Colonic mucosa (tissue), 4 donors: Measurements from ENCODE around the gene SLC23A3. TPM values are rescaled to one million over a fixed set of nuclear protein-coding genes. Genes with fewer than 3 reads are reported as not detected.

ENCODE experiments used
- DNase-seq: peaks from one replicate; pipeline ENCODE4 v3.0.0-alpha.2; 2020
- H3K27ac ChIP-seq: fragments of 200-600 bp; one replicate; pipeline ENCODE4 v1.8.0; 2021
- H3K27me3 ChIP-seq: fragments of 200-600 bp; one replicate; pipeline ENCODE4 v1.8.0; 2021
- H3K36me3 ChIP-seq: fragments of 200-600 bp; one replicate; pipeline ENCODE4 v1.8.0; 2021
- H3K4me1 ChIP-seq: fragments of 200-600 bp; one replicate; pipeline ENCODE4 v1.8.0; 2021; ENCODE audit warnings: mild to moderate bottlenecking
- H3K4me3 ChIP-seq: fragments of 200-600 bp; one replicate; pipeline ENCODE4 v1.8.0; 2021
- H3K9ac ChIP-seq, 2 donors: one replicate each; pipeline ENCODE4 v1.7.0; 2013; ENCODE audit warnings: control low read depth in 2 of 2, low read depth in 2 of 2, low read length in 2 of 2
- H3K9me3 ChIP-seq: fragments of 200-600 bp; one replicate; pipeline ENCODE4 v1.8.0; 2021
- CTCF ChIP-seq: fragments of 200-600 bp; IDR thresholded peaks from one replicate; pipeline ENCODE4 v1.8.0; 2022; ENCODE audit warnings: antibody characterized with exemption, mild to moderate bottlenecking
- intact Hi-C: fragments of 100-400 bp; cut with DNase I; formaldehyde crosslinking; loops from one replicate; pipeline ENCODE4 v1.14.1; 2022
- total RNA-seq, 2 donors: library from RNA; stranded (reverse); fragmentation: NEBNext Ultra II Directional in 1 of 2; extraction: Animal tissue kit (Norgen Biotek cat#: 25700) in 1 of 2; gene quantifications; one replicate each; pipeline ENCODE4 v1.2.1, GENCODE V29; 2021
- donor health status: healthy.
- donor health status: DM: no; HTN: no; CAD: no.
- donor health status: DM: no; HTN: no; CAD: no.

Gene SLC23A3
- total RNA-seq, 2 donors from 2014 or later: 4.7 to 13.8 TPM

DNA sequence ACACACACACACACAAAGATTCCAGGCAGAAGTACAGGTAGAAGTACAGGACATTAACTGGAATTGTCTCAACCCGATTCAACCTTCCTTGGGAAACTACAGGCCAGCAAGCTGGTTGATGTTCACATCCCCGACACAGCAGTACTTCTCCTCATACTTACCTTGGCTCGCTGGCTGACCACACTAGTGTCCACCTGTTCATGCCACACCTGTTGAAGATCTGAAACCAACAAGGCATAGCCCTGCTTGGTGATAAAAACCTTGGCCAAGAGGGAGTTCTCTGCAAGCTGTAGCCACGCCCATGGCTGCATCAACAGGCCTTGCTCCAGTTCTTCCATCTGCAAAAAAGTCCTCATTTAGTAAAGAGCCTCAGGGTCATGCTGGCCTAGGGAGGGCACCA lies 11.8 kb downstream of the SLC23A3 start:
- TF ChIP-seq CTCF: no peak
- H3K36me3 ChIP-seq: no peaks in the 10 kb centered on the region
- H3K9me3 ChIP-seq: no peaks in the 10 kb centered on the region
- no peak overlapping the region for H3K4me3 ChIP-seq
- no peak for DNase-seq
- H3K27me3 ChIP-seq: no peaks in the 10 kb centered on the region
- H3K9ac ChIP-seq: no peak overlapping the region
- intact Hi-C loops: loop anchor here (5.0 kb wide), 2 partner anchors 101 to 131 kb away; no protein-coding TSS in a partner anchor
- H3K27ac ChIP-seq: no peak overlapping the region
- no peaks in the 10 kb centered on the region for H3K4me1 ChIP-seq

DNA sequence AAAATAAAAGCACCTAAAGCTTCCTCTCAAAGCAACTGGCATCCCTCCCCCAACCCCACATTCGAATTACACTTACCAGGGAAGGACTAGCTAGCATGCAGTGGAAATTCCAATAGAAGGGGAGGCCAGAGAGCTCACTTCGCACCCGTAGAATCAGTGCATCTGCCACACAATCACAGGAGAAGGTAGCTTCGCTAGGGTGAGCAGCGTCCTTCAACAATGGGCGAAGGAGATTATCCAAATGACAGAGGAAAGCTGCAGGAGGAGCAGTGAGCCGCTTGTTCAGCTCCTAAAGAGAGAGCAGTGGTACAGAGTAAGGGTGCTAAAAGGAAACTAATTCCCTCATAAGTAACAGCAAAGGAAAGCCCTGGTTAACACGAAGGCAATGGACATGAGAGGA lies 12.4 kb downstream of the SLC23A3 start:
- H3K36me3 ChIP-seq: no peaks in the 10 kb centered on the region
- H3K27ac ChIP-seq: no peak overlapping the region
- no peak for DNase-seq
- H3K9me3 ChIP-seq: no peaks in the 10 kb centered on the region
- no peaks in the 10 kb centered on the region for H3K4me1 ChIP-seq
- intact Hi-C loops: loop anchor here (5.0 kb wide), 2 partner anchors 100 to 130 kb away; no protein-coding TSS in a partner anchor
- TF ChIP-seq CTCF: no peak
- no peak overlapping the region for H3K9ac ChIP-seq
- H3K4me3 ChIP-seq: no peak overlapping the region
- no peaks in the 10 kb centered on the region for H3K27me3 ChIP-seq

DNA sequence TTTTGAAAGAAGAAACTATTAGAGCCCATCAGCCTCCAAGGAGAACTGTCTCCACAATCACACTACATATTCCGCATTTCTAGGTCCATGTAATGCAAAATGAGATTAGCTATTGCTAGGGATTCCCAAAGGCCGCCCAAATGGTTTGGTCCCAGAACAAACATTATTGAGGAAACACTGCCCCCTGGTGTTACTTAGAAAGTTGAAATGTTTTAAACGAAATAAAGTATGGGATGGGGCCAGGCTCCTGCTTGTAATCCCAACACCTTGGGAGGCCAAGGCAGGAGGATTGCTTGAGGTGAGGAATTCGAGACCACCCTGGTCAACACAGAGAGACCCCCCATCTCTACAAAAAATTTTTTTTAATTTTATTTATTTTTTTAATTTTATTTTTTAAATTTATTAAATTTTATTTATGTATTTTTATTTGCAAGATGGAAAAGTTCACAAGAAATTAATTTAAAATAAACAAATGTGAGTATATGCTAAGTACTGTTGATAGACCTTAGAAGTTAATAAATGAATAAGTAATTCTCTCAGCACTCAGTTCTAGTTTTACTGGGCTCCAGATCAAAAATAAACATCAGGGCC lies 14.7 kb downstream of the SLC23A3 start:
- no peaks in the 10 kb centered on the region for H3K27me3 ChIP-seq
- peak; percentile 50 for TF ChIP-seq CTCF
- intact Hi-C loops: loop anchor here (5.0 kb wide), 2 partner anchors 98 to 128 kb away; no protein-coding TSS in a partner anchor
- H3K4me1 ChIP-seq: no peaks in the 10 kb centered on the region
- DNase-seq: peak; percentile 53
- no peak overlapping the region for H3K9ac ChIP-seq
- H3K9me3 ChIP-seq: no peaks in the 10 kb centered on the region
- no peak overlapping the region for H3K27ac ChIP-seq
- no peaks in the 10 kb centered on the region for H3K36me3 ChIP-seq
- H3K4me3 ChIP-seq: no peak overlapping the region

DNA sequence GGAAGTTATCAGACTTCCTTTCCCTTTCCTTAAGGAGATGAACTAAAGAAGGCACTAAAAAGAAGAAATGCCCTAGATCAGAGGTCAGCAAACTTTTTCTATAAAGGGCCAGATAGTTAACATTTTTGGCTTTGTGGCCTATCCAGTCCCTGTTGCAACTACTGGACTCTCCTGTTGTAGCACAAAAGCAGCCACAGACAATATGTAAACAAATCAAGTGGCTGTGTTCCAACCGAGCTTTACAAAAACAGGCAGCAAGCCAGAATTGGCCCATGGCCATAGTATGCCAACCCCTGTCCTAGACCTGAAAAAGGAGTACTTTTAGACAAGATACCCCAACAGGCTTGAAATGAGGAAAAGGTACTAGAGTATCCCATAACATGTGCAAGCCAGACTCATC lies 20.2 kb downstream of the SLC23A3 start:
- Histone ChIP-seq H3K4me3 (no peak overlapping the region), H3K27me3 (no peaks in the 10 kb centered on the region), H3K27ac (no peak overlapping the region), H3K9me3 (no peaks in the 10 kb centered on the region), H3K9ac (no peak overlapping the region), H3K4me1 (no peaks in the 10 kb centered on the region), H3K36me3 (no peaks in the 10 kb centered on the region)
- intact Hi-C loops: no loop called here
- DNase-seq: no peak
- TF ChIP-seq CTCF: no peak

GRCh38 chr2:219142329-219142728 lies 27.5 kb downstream of the SLC23A3 start:
- no peak for TF ChIP-seq CTCF
- Histone ChIP-seq H3K9me3 (no peaks in the 10 kb centered on the region), H3K27me3 (no peaks in the 10 kb centered on the region), H3K36me3 (no peaks in the 10 kb centered on the region), H3K27ac (no peak overlapping the region), H3K9ac (no peak overlapping the region), H3K4me3 (no peak overlapping the region), H3K4me1 (no peaks in the 10 kb centered on the region)
- intact Hi-C loops: no loop called here
- DNase-seq: no peak
